Pulmonary artery endothelial cell (primary cell): ENCODE data around the gene TPPP. TPM values are rescaled to one million over a fixed set of nuclear protein-coding genes. Genes with fewer than 3 reads are reported as not detected.

Source experiments
- DNase-seq: peaks from one replicate; pipeline ENCODE4 v3.0.0-alpha.2; 2011; ENCODE audit warnings: low read depth, low spot score
- total RNA-seq: library from RNA; depleted of rRNA; stranded (reverse); fragments of >200 nt; gene quantifications from 2 replicates; pipeline ENCODE4 v1.2.3, GENCODE V29; 2014

TPPP gene
- total RNA-seq, 1 donor from 2014 or later, result 0.20 TPM

DNA sequence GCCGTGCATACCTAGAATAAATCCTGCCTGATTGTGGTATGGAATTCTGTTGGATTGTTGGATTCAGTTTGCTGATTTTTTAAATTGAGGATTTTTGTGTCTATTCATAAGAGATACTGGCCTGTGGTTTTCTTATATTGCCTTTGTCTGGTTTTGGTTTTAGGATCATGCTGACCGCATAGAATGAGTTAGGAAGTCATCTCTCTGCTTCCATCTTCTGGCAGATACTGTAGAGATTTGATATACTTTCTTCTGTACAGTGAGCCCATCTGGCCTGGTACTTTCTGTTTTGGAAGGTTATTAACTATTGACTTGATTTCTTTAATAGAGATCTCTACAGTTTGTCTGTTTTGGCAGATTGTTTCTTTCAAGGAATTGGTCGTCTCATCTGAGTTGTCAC is 66.3 kb downstream of the TPPP start:
- DNase-seq, result no peak

DNA sequence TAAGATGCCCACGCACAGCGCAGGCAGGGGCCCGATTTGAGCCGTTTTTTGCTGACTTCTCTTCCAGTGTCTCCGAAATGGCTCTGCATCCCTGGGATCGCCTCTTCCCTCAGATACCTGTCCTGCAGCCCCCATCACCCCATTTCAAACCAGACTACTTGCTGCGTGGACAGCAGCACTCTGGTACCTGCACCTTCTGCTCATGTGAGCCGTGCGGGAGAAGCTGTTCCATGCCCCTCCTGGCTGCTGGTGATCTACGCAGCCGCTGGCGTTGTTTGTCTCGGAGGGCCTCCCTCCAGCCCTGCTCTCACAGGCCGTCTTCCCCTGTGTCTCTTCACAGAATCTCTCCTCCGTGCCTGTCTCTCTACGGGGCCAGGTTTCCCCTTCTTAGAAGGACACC is 67.6 kb downstream of the TPPP start:
- DNase-seq, result no peak

GRCh38 chr5:624951-625230 is 68.3 kb downstream of the TPPP start:
- no peak for DNase-seq

DNA sequence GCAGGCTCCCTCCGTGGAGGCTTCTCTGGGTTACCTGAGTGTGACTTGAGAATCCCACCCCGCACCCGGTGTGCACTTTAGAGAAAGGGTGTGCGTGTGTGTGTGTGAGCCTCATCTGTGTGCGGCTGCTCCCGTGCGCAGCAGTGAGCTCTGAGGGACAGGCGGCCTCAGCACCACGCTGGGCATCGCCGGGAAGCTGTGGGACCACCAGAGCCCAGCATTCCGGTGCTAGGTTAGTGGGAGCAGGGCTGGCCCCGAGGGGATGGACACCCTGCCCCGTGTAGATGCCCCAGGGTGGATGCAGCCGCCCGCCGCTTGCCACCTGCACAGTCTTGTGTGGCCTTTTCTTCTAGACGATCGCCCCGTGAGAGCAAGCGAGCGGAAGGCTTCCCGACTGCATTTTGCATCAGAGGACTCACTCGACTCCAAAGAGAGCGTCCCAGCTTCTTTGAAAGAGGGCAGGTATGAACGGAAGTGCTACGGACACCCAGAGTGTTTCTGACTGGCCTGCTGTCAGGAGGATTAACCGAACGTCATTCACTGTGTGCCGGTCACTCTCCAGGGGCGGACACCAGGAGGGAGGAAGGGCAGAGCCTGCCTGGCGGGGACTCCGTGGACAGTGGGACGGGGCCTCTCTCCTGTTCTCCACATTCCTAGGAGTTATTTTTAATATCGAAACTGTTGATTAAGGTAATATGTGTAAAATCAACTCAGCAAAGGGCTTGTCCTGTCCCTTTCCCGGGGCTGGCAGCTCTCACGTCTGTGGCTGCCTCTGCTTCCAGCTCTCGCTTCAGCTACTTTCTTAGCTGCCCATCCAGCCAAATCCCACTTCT is 68.8 kb downstream of the TPPP start:
- no peak for DNase-seq

DNA sequence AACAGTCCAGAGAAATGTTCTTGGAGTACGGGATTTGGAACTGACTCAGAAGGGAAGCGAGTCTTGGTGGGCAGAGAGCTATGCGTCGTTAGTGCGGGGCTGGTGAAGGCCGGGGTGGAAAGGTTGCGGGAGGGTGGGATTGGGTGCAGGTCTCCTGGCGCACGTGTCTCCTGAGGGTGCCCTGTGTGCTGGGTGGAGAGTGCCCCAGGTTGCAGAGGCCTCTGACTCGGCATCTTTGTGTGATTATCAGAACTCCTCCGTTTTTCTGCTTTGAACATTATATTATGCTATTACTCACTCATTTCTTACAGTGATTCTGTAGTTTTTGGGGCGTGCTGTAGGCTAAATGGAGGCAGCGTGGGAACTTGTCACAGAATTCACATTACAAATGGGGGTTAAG is 69.6 kb downstream of the TPPP start:
- no peak for DNase-seq

- DNase-seq, result no peak
Measured at GRCh38 chr5:622946-623522, 70.1 kb downstream of the TPPP start.

- no peak for DNase-seq
Measured at GRCh38 chr5:622359-622758, 70.8 kb downstream of the TPPP start.

DNA sequence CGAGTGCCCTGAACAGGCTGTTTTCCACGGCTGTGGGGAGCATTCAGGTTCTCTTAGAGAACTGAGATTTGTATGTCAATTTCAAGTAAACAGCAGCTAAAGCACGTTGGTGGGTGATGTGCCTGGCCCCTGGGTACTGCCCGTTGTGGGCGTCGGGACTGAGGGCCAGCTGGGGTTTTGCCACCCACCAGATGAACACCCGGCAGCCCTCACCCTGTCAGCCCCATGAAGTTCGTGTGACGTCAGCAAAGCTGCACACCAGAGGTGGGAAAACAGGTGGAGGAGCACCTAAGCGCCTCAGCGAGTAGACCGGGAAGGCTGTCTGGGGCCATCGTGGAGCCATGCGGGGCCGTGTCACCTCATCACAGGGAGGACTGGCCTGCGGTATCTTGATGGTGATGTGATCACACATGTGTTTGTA is 71.8 kb downstream of the TPPP start:
- DNase-seq, result no peak

GRCh38 chr5:620586-621180 is 72.5 kb downstream of the TPPP start:
- no peak for DNase-seq

DNA sequence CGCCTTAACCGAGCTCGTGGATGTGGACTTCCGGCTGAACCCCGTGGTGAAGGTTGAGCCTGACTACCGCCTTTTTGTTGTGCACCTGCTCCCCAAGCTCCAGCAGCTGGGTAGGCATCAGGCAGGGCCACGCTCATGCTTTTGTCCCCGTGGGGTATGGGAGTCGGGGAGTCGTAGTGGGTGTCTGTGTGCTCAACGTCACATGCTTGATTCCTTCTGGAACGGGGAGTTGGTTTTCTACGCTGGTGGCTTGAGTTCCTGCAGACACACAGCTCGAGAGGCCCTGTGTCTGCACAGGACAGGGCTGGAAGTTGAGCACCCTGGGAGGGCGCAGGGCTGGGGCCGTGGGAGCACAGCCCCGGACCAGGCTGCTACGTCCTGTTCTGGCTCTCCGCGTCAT is 73.0 kb downstream of the TPPP start:
- DNase-seq, result no peak

DNA sequence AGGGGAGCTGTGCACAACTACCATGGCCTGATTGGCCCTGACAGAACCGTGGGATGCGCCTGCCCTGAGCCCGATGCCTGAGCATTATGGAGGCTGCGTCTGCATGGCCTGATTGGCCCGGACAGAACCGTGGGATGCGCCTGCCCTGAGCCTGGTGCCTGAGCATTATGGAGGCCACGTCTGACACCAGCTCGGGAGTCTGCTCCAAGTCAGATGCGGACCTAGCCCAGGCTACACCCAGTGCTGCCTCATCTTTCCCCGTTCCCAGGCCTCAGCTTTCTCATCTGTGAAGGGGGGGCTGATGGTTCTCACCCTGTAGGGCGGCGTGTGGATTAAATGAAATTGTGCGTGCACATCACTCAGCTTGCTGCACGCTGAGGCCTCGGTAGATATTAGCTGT is 73.7 kb downstream of the TPPP start:
- no peak for DNase-seq

- no peak for DNase-seq
Measured at GRCh38 chr5:618450-618849, 74.7 kb downstream of the TPPP start.

GRCh38 chr5:617896-618295 is 75.3 kb downstream of the TPPP start:
- DNase-seq, result no peak

DNA sequence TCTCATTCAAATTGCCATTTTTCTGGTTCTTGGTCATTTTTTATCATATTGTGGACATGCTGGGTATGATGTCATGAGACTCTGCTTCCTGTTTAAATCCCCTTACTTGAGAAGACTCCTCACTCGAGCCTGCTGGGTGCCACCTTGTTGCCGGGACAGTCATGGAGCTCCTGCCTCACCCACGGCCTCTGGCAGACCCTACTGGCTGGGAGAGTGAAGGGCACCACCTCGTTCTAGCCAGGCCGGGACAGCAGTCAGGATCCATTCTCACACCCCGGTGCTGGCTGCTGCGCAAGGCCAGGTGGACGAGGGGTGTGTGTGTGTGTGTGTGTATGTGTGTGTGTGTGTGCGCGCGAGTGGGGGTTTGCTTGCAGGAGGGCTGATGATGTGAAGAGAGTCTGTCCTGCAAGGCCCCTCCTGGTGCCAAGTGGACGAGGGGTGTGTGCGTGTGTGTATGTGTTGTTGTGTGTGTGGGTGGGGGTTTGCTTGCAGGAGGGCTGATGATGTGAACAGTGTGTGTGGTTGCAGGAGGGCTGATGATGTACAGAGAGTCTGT is 76.6 kb downstream of the TPPP start:
- no peak for DNase-seq

DNA sequence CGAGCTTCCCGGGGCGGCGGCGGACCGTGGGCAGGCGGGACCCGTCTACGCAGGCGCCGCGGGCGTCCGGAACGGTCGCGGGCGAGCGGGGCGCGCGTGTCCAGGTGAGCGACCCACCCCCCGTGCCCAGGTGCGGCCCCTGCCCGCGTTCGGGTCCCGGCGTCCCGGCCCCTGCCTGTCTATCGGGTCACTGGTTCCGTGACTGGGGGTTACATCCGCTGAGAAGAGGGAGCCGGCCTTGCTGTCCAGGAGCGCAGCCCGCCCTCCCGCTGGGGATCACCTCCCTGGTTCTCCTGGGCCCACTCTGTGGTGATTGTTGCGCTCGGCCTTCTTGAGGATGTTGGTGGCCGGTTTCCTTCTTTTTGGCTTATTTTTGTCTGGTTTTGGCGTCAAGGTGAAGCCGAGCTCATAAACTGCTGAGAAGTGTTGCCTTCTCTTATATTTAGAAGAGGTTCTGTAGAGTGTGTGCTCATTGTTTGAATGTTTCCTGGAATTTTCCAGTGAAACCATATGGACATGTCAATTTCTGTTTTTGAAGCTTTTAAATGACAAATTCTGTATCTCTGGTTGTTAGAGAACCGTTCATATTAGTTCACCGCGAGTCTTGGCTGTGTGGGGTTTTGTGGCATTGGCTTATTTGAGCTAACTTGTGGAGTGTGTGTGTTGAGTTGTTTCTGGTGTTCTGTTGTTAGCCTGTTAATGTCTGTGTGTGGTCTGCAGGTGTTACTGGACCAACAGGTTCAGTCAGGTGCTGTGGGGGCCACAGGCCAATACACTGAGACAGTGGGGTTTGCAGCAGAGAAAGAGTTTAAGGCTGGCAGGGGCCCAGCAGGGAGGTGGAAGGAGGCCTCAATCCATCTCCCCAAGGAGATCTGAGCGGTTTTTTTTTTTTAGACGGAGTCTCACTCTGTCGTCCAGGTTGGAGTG is 80.4 kb downstream of the TPPP start:
- DNase-seq, result no peak

DNA sequence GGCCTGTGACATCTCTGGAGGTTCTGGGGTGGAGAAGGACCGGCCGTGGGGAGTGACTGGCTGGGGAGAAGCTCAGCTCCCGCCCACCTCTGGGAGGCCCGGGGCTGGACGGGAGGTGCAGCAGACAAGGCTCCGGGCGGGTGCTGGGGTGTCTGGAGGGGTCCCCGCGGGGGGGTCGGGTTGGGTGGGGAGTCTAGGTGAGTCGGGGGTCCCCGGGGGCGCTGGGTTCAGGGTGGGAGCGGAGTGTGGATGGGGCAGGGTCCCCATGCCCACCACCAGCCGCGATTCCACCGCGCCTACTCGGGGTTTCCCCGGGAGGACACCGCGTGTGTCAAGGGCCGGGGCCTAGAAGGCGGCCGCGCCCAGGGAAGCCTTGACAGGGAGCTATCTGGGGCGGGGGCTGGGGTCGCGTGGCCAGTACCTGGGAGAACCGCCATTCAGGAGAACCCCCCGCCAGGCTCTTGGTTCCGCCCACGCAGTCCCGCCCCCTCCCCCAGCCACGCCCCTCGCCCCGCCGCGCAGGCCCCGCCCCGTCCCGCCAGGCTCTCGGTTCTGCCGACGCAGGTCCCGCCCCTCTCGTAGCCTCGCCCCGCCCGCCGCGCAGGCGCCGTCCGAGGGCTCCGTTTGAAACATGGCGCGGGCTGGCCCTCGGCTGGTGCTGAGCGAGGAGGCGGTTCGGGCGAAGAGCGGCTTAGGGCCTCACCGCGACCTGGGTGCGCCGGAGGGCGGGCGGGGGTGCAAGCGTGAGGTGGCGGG is 81.2 kb downstream of the TPPP start, which contains the start of gene CEP72:
CEP72 (plus strand) TSS at position 610 of the 756 bp plus-strand sequence; CDS start at position 632, 22 bp downstream.
- peak; percentile 30 for DNase-seq

DNA sequence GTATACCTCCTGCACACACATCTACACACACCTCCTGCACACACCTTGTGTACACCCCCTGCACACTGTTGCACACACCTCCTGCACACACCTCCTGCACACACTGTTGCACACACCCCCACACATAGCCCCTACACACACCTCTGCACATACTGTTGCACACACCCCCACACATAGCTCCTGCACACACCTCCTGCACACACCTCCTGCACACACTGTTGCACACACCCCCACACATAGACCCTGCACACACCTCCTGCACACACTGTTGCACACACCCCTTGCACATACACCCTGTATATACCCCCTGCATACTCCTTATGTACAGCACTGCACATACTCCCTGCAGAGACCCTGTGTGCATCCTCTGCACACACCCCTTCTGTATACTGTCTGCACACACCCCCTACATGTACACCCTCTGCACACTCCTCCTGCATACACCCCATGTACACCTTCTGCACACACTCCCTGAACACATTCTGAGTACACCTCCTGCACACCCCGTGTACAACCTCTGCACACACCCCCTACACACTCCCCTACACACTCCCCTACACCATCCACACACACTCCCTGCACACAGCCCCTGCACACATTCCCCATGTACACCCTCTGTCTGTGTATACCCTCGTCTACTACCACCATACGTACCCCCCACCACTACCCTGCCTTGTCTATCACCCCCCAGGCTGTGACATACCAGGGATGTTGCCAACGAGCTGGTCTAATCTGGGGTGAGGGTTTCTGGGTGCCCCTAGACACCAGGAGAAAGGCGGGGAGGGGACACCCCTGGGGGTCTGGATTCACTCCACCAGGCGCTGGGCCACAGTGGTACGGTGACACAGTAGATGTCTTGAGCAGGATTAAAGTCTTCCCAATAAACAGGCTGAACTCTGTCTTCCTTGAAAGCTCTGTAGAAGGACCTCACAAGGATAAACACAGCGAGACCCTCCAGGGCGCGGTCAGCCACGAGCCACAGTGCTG is 82.1 kb downstream of the TPPP start:
- DNase-seq, result no peak

DNA sequence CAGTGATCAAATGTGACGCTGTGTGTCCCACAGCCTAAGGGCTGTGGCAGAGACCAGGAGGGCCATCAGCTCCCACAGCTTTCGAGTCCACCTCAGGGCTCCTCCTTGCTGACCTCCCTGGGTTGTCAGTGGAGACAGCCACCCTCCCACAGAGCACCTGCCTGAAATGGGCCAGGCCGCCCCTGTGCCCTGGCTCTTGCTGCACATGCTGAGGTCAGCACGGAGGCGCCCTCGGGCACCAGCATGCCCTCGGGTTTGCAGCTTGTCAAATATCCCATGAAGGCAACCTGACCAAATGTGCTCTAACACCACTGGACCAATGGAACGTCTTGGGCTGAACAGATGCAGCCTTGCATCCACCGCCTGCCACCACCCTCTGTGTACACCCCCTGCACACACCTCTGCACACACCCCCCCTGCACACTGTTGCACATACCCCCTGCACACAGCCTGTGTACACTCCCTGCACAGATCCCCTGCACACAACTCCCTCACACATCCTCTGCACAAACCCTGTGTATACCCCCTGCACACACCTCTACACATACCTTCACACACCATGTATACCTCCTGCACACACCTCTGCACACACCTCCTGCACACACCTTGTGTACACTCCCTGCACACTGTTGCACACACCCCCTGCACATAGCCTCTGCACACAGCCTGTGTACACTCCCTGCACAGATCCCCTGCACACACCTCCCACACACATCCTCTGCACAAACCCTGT is 83.0 kb downstream of the TPPP start:
- no peak for DNase-seq
